SH-SY5Y (cell line): ENCODE measurements around the gene B3GAT2.

Source experiments
- GATA2 ChIP-seq: IDR thresholded peaks from 2 replicates; pipeline ENCODE4 v1.6.1; 2011; ENCODE audit warnings: mild to moderate bottlenecking, low read depth, low read length
- GATA3 ChIP-seq: IDR thresholded peaks from 2 replicates; pipeline ENCODE4 v1.6.1; 2011; ENCODE audit warnings: low read depth, mild to moderate bottlenecking, low read length, moderate library complexity

- TF ChIP-seq GATA2 (no peak), GATA3 (no peak)
These were observed 25.9 kb upstream of the B3GAT2 start for GRCh38 chr6:70982747-70983146.
